HUDEP-2 (cell line): ENCODE data around the gene OST4.
"Not testable (repeated sequence)": the region's sequence is repeated elsewhere in the genome, so short reads cannot be mapped to it uniquely, and the experiment has no call there.

ENCODE experiments used
- DNase-seq, 76 experiments: peaks; one replicate each; lab custom pipeline; 2025; ENCODE audit not compliant: unreplicated experiment in 76 of 76; lab: John Stamatoyannopoulos, UW

Gene OST4

DNA sequence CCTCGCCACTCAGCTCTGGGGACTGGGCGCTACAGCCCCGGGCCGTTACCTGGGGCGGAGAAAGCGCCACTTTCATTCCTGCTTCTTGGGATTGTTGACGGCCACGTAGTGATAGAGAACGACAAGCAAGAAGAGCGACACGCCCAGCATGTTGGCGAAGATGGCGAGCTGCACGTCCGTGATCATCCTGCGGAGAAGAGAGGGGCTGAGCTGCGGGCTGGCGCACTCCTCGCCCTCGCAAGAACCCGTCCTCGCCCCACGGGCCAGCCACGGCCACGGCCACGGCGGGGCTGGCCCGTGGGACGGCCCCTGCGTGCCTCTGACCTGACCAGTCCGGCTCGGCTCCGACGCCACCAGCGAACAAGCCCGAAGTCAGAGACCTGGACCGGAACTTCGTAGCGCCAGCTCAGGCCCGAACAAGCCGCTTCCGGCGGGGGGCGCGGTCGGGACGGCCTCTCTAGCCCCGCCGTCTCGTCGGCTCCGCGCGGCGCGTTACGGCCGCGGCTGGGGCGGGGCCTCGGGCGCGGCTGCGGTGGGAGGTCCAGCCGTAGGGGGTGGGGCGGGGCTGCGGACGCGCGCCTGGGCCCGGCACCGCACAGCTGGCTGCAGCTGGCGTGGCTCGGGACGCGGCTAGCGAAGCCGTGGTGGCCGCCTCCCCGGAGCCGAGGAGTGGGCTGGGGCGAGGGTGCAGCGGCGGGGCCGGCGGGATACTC is at the start of gene OST4:
Gene OST4 (minus strand): TSS at position 378 of the 713 bp plus-strand sequence.
- peak in 74 of 76 experiments; percentile 30 to 93 (median 83) for DNase-seq

- not testable (repeated sequence) for DNase-seq
These were observed 47.8 kb upstream of the OST4 start for GRCh38 chr2:27119330-27119670.

DNA sequence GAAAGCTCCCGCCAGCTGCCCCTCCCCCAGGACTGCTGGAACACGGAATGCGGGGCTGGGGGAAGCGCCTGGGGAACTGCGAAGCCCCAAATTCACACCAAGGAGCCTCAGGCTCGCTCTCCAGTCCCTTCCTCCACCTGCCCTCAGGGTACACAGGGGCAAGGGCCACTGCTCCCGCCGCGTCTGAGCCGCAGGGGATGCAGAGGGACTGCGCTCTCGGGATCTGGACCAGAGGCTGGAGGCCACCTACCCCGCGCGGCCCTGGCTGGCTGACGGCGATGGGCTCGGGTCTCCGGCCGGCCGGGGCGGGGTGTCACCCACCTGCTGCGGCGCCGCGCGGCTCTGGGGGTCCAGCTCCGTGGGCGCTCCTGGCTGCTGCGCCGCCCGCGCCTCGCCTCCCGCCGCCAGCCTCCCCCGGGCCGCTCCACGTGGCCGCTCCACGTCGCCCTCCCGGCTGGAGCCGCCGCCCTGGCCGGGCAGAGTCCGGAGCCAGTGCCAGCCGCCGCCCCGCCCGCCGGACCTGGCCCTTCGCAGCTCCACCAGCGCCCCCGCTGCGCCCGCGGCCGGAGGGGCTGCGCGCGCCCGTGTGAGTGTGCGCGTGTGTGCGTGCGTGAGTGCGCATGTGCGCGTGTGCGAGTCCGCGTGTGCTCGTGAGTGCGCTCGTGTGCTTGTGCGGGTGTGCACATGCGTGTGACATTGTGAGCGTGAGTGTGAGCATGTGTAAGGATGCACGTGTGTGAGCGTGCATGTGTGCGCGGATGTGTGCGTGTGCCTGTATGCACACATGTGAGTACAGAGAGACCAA is 47.3 kb upstream of the OST4 start, which contains the start of gene CGREF1:
Gene CGREF1 (minus strand): TSS at position 604 of the 805 bp plus-strand sequence. CDS start 14,762 bp downstream, outside the sequence.
- DNase-seq = peak in 23 of 76 experiments; percentile 8 to 40 (median 20)

DNA sequence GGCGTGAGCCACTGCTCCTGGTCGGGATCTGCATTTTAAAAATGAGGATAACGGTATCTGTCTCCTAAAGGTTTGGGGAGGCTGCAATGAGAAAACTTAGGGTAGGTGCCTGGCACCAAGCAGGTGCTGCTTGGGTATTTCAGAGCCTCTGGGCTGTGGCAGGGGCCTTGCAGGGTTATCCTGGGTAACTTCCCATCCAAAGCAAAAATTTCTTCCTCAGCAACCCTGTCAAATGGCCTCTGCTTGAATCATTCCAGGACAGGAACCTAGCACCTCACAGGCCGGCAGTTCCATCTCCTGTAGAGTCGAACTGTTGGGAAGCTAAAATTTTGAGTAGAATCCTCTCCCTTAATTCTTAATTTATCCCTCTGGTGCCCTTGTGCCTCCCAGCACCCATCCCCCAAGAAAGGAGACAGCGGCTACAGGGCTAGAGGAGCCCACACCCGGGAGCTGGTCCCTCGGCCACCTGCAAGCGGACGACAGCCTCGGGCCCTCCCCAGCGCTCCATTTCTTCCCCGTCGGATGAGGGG is 46.6 kb upstream of the OST4 start:
- peak in 2 of 76 experiments; percentile 8 to 31 for DNase-seq

DNA sequence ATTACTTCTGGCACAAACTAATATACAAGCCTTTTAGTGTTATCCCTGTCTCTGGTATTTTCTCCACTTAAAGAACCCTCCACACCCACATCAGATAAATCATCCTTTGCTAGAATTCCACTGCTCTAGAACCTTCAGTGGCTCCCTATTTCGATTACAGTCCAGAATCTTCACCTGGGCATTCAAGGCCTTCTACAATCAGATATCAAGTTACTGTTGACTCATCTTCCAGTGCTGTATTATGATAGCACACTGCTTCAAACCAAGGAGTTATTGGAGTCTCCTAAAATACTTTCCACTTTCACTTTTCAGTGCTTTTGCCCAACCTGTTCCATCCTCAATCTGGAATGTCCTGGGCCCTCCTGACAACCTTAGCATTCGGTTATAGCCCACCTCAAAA is 44.1 kb upstream of the OST4 start:
- DNase-seq = no peak

DNA sequence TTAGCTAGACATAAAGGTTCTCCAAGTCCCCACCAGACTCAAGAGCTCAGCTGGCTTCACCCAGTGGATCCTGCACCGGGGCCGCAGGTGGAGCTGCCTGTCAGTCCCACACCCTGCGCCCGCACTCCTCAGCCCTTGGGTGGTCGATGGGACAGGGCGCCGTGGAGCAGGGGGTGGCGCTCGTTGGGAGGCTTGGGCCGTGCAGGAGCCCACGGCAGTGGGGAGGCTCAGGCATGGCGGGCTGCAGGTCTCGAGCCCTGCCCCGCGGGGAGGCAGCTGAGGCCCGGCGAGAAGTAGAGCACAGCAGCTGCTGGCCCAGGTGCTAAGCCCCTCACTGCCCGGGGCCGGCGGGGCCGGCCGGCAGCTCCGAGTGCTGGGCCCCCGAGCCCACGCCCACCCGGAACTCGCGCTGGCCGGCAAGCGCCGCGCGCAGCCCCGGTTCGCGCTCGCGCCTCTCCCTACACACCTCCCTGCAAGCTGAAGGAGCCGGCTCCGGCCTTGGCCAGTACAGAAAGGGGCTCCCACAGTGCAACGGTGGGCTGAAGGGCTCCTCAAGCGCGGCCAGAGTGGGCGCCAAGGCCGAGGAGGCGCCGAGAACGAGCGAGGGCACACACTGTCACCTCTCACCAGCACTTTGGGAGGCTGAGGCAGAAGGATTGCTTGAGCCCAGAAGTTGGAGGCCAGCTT is 40.1 kb upstream of the OST4 start:
- DNase-seq = not testable (repeated sequence)

DNA sequence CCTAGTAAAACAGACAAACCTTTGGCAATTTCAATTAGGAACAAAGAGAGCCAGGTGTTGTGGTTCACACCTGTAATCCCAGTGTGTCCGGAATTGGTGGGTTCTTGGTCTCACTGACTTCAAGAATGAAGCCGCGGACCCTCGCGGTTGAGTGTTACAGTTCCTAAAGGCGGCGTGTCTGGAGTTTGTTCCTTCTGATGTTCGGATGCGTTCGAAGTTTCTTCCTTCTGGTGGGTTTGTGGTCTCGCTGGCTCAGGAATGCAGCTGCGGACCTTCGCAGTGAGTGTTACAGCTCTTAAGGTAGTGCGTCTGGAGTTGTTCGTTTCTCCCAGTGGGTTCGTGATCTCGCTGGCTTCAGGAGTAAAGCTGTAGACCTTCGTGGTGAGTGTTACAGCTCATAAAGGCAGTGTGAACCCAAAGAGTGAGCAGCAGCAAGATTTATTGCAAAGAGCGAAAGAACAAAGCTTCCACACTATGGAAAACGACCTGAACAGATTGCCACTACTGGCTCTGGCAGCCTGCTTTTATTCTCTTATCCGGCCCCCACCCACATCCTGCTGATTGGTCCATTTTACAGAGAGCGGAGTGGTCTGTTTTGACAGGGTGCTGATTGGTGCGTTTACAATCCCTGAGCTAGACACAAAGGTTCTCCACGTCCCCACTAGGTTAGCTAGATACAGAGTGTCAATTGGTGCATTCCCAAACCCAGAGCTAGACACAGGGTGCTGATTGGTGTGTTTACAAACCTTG is 39.3 kb upstream of the OST4 start:
- DNase-seq = not testable (repeated sequence)

DNA sequence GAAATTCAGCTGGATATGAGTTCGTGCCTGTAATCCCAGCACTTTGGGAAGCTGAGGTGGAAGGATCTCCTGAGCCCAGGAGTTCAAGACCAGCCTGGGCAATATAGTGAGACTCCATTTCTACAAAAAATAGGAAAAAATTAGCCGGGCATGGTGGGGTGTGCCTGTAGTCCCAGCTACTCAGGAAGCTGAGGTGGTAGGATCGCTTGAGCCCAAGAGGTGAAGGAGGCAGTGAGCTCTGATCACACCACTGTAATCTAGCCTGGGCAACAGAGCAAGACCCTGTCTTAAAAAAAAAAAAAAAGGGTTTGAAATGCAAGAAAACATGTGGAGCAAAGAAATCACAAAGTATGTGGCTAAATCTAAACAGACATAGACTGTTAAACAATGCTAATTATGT is 37.6 kb upstream of the OST4 start:
- DNase-seq = no peak

- no peak for DNase-seq
These were observed 36.8 kb upstream of the OST4 start for GRCh38 chr2:27108221-27108620.

DNA sequence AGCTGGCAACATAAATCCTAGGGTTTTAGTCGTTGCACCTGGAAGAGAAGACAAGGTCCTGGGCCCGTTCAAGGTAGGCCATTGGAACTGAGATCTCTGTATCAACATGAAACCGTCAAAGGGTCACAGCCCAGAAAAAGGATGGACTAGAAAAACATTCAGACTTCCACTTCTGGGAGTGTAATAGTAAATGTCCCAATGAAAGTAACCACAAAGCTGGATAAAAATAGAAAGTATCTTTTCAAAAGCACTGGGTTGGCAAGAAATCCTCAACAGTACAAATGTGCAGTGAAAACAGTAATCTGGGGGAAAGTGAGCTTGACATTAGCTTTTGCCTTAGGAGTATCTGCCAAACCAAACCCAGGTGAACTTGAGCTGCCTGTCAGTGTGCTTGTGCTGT is 34.5 kb upstream of the OST4 start:
- no peak for DNase-seq

DNA sequence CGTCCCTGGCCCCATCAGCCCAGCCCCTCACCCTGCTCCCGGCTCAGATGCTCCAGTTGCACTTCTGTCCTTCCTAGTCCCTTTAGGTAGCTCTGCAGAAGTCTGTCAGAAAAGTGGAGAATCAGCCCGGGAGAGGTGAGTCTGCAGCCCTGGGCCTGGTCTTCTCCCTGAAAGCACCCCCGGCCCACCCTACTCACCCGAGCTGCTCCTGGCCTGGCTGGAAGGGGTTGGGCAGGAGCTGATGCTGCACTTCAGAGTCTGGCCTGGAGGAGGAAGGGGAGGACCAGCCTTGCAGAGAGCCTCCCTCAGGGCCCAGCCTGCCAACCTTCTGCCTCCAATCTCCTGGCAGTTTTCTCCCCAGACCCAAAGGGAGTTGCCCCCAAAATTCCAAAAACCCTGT is 30.9 kb upstream of the OST4 start:
- DNase-seq = no peak

DNA sequence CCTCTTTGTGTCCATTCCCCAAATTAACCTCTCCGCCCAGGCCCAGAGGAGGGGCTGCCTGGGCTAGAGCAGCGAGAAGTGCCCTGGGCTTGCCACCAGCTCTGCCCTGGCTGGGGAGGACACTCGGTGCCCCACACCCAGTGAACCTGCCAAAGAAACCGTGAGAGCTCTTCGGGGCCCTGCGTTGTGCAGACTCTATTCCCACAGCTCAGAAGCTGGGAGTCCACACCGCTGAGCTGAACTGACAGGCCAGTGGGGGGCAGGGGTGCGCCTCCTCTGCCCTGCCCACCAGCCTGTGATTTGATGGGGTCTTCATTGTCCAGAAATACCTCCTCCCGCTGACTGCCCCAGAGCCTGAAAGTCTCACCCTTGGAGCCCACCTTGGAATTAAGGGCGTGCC is 28.6 kb upstream of the OST4 start:
- no peak for DNase-seq

GRCh38 chr2:27099334-27099955 is 28.0 kb upstream of the OST4 start:
- DNase-seq = no peak

DNA sequence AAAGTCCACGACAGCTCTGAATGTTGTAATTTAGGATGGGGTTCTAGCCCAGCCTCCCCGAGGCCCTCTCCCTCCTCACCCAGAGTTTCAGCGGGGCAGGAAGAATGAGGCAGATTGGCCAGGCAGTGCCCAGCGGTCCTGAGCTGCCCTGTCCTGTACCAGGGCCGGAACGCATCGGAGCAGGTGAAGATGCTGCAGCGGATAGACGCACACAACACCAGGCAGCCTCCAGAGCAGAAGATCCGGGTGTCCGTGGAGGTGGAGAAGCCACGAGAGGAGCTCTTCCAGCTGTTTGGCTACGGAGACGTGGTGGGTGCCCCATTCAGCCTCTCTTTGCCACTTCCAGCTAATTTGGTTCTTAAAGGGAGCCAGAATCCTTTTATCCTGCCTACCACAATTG is 25.9 kb upstream of the OST4 start:
- no peak for DNase-seq

- no peak for DNase-seq
These were observed 25.4 kb upstream of the OST4 start for GRCh38 chr2:27096748-27097297.

DNA sequence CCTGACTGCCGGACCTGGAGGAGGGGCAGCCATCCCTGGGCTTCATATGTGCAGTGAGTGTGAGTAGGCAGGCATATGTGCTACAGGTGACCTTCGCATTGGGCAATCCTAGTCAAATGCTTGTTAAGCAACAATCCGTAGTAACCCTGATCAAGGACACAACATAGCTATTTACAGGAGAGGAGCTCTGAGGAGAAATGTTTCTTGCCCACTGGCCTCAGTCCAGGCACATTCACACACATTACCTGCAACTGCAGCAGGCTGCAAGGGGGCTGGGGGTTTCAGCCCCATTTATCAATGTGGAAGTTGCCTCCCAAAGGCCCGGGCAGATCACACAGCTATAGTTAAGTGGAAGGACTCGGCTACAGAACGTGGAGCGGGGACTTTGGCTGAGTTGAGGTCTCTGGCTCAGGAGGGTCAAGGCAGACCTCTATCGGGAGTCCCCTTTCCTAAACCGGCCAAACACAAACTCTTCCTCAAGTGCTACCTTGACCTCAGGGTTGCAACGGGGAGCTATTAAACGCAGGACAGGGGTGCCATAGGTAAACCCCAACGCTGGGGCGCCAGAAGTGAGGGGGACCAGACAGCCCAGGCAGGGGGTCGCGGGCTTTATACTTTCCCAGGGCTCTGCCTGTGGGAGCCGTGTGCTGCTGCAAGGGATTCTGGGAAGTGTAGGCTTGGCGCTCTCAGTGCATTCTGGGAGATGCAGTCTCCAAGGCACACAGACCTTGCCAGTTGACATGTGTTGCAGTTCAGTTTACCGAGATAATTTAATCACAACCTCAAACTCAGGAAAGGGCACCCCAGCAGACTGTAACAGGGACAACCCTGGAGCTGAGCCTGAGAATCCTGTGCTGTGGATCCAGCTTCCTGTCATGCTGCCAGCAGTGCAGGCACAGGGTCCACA is 24.5 kb upstream of the OST4 start:
- peak in 57 of 76 experiments; percentile 7 to 72 (median 37) for DNase-seq

DNA sequence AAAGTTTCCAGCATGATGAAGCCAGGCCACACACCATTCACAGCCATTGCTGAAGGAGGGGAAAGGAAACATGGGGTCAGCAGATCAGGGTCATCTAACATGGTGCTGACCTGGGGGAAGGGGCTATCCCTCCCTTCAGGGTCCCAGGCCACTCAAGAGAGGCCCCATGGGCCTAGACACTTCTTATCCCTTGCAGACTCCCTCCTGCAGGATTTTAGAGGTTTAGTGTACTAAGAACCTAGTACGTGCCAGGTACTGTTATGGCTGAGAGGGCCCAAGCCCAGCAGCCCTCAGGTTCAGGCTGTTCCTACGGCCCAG is 23.9 kb upstream of the OST4 start:
- DNase-seq = no peak

DNA sequence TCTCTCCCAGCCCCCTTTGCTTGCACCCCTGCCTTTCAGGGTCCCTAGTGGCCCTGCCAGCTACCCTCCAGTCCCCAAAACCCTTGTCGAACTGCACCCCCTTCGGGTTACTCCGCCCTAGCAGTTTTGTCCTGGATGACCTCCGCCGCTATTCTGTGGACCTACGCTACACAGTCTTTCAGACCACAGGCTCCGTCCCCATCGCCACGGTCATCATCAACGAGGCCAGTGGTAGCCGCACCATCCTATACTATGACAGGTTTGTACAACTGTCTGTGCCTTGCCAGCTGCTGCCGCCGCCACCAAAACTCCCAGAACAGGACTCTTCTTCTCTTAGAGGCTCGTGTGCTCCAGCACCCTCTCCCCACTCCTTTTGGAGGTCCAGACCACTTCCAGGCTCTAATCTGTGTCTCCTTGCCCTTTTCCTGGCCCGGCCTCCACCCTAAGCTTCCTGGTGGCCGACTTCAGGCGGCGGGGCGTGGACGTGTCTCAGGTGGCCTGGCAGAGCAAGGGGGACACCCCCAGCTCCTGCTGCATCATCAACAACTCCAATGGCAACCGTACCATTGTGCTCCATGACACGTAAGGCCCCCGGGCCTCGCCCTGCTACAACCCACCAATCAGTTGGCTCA is 23.0 kb upstream of the OST4 start:
- DNase-seq = no peak
